IMR-90 (cell line): ENCODE results near the gene YAE1.

Experiments
- BHLHE40 ChIP-seq: fragments of 150-350 bp; IDR thresholded peaks from 2 replicates; pipeline ENCODE4 v1.6.1; 2016; ENCODE audit warnings: mild to moderate bottlenecking, low read depth, low read length
- CEBPB ChIP-seq: IDR thresholded peaks from 2 replicates; pipeline ENCODE4 v1.6.1; 2012; ENCODE audit warnings: low read depth, low read length, improper control_type of control experiment
- CHD1 ChIP-seq: IDR thresholded peaks from 2 replicates; pipeline ENCODE4 v1.6.1; 2012; ENCODE audit warnings: low read depth, low read length, improper control_type of control experiment
- MAFK ChIP-seq: IDR thresholded peaks from 2 replicates; pipeline ENCODE4 v1.6.1; 2012; ENCODE audit warnings: low read depth, low read length, improper control_type of control experiment
- MXI1 ChIP-seq: IDR thresholded peaks from 2 replicates; pipeline ENCODE4 v1.6.1; 2012; ENCODE audit warnings: low read depth, mild to moderate bottlenecking, low read length, moderate library complexity, borderline replicate concordance
- NFE2L2 ChIP-seq: fragments of 150-350 bp; IDR thresholded peaks from 2 replicates; pipeline ENCODE4 v1.6.1; 2016; ENCODE audit warnings: low read depth, mild to moderate bottlenecking, low read length
- POLR2A ChIP-seq: IDR thresholded peaks from 2 replicates; pipeline ENCODE4 v1.6.1; 2012; ENCODE audit warnings: mild to moderate bottlenecking, low read depth, low read length
- SMC3 ChIP-seq: fragments of 150-350 bp; IDR thresholded peaks from 2 replicates; pipeline ENCODE4 v1.6.1; 2016; ENCODE audit warnings: low read depth, mild to moderate bottlenecking, antibody characterized with exemption, low read length, moderate library complexity
- TF ChIP-seq, protein P1 (sequence below): conservative IDR thresholded peaks from 2 replicates; pipeline ENCODE4 v1.5.1; 2012; ENCODE audit warnings: mild to moderate bottlenecking, low read depth, low read length, improper control_type of control experiment
- TF ChIP-seq, protein P2 (sequence below): fragments of 150-350 bp; IDR thresholded peaks from 2 replicates; pipeline ENCODE4 v1.6.1; 2017; ENCODE audit warnings: mild to moderate bottlenecking, antibody characterized with exemption, low read length, low read depth

DNA sequence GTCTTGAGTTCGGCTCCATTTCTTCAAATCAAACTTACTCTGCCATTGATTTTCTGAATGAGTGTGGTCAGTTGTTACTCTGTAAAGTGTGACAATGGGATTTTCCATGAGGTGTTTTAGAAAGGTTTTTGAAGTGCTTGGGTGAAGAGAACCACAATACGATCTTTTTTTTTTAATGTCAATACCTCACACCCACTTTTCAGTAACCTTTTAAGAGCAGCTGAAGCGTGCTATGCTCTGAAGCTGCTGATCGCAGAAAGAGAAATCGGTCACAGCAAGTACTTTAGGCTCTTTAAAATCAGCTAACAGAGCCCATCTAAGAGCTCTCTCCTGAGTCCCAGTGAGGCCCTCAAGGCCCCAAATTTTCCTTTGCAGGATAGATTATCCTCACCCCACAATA, 34.4 kb upstream of the YAE1 start:
- TF ChIP-seq POLR2A (no peak), CEBPB (no peak), SMC3 (no peak), MXI1 (no peak), CHD1 (no peak), BHLHE40 (no peak), MAFK (no peak), NFE2L2 (no peak)
- TF ChIP-seq, protein P1, sequence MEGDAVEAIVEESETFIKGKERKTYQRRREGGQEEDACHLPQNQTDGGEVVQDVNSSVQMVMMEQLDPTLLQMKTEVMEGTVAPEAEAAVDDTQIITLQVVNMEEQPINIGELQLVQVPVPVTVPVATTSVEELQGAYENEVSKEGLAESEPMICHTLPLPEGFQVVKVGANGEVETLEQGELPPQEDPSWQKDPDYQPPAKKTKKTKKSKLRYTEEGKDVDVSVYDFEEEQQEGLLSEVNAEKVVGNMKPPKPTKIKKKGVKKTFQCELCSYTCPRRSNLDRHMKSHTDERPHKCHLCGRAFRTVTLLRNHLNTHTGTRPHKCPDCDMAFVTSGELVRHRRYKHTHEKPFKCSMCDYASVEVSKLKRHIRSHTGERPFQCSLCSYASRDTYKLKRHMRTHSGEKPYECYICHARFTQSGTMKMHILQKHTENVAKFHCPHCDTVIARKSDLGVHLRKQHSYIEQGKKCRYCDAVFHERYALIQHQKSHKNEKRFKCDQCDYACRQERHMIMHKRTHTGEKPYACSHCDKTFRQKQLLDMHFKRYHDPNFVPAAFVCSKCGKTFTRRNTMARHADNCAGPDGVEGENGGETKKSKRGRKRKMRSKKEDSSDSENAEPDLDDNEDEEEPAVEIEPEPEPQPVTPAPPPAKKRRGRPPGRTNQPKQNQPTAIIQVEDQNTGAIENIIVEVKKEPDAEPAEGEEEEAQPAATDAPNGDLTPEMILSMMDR, result no peak
- TF ChIP-seq, protein P2, sequence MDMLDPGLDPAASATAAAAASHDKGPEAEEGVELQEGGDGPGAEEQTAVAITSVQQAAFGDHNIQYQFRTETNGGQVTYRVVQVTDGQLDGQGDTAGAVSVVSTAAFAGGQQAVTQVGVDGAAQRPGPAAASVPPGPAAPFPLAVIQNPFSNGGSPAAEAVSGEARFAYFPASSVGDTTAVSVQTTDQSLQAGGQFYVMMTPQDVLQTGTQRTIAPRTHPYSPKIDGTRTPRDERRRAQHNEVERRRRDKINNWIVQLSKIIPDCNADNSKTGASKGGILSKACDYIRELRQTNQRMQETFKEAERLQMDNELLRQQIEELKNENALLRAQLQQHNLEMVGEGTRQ, result no peak
